Retinal pigment epithelial cell (primary cell): ENCODE results near the gene GP9.

Experiments
- DNase-seq: peaks from one replicate; pipeline ENCODE4 v3.0.0-alpha.2; 2010; ENCODE audit warnings: low read depth
- H3K4me3 ChIP-seq: 2 replicates; pipeline ENCODE4 v1.5.1; 2011; ENCODE audit warnings: mild to moderate bottlenecking, low read length, control low read depth, moderate library complexity
- CTCF ChIP-seq: conservative IDR thresholded peaks from 2 replicates; pipeline ENCODE4 v1.5.1; 2011; ENCODE audit warnings: low read depth, low read length, control low read depth, inconsistent platforms

Gene GP9

GRCh38 chr3:129050556-129051295 lies 9.9 kb upstream of the GP9 start:
- DNase-seq: no peak
- TF ChIP-seq CTCF: no peak
- no peak overlapping the region for H3K4me3 ChIP-seq

GRCh38 chr3:129051871-129052340 lies 8.7 kb upstream of the GP9 start:
- no peak for TF ChIP-seq CTCF
- no peak for DNase-seq
- no peak overlapping the region for H3K4me3 ChIP-seq

- no peak overlapping the region for H3K4me3 ChIP-seq
- TF ChIP-seq CTCF: no peak
Observed at GRCh38 chr3:129052675-129053074, 7.9 kb upstream of the GP9 start.

GRCh38 chr3:129054605-129055104 lies 5.9 kb upstream of the GP9 start:
- DNase-seq: no peak
- H3K4me3 ChIP-seq: no peak overlapping the region
- TF ChIP-seq CTCF: no peak

More at GRCh38 chr3:129052675-129053074, 7.9 kb upstream of the GP9 start:
- DNase-seq: no peak

GRCh38 chr3:129056451-129057173 lies 4.0 kb upstream of the GP9 start:
- no peak overlapping the region for H3K4me3 ChIP-seq
- no peak for DNase-seq
- TF ChIP-seq CTCF: no peak

- H3K4me3 ChIP-seq: no peak overlapping the region
- DNase-seq: no peak
- no peak for TF ChIP-seq CTCF
Observed at GRCh38 chr3:129057249-129057648, 3.3 kb upstream of the GP9 start.
